B cell (primary cell): ENCODE results near the gene ESD. TPM values are rescaled to one million over a fixed set of nuclear protein-coding genes. Genes with fewer than 3 reads are reported as not detected.

Experiments used
- ATAC-seq: fragments of 200-7000 bp; cut with Tn5 transposase; one replicate; pipeline ENCODE4 v1.10.0; 2021; ENCODE audit warnings: low read depth, mild to moderate bottlenecking, moderate number of reproducible peaks, moderate library complexity
- CTCF ChIA-PET: fragments of 350-600 bp; sonication (Branson Sonifier 250); formaldehyde crosslinking; loops from one replicate; lab custom pipeline; 2021; ENCODE audit warnings: antibody characterized with exemption, inconsistent platforms; lab: Charles Lee
- POLR2A ChIA-PET: fragments of 350-600 bp; sonication (Branson Sonifier 250); formaldehyde crosslinking; loops from one replicate; lab custom pipeline; 2021; ENCODE audit warnings: antibody characterized with exemption; lab: Charles Lee
- DNase-seq: peaks from one replicate; pipeline ENCODE4 v3.0.0; 2013
- H2AFZ ChIP-seq: 2 replicates; pipeline ENCODE4 v1.6.1; 2012; ENCODE audit warnings: mild to moderate bottlenecking, low read depth, low read length; ENCODE audit not compliant: insufficient read depth, poor library complexity, severe bottlenecking
- H3K27ac ChIP-seq, 2 donors: 1 replicate in 1 of 2; 2 replicates in 1 of 2; pipeline ENCODE4 v1.5.1; 2012 to 2013; ENCODE audit warnings: low read length in 2 of 2, mild to moderate bottlenecking in 2 of 2, moderate library complexity in 1 of 2
- H3K27me3 ChIP-seq, 4 experiments: fragments of 200-600 bp in 1 of 4; sonication (generic) in 1 of 4; replicated peaks in 1 of 4; 1 replicate in 2 of 4; 2 replicates in 2 of 4; pipeline versions ENCODE4 v1.6.1 to v1.7.0; 2013 to 2016; ENCODE audit warnings: low read length in 3 of 4, mild to moderate bottlenecking in 2 of 4, mixed read lengths in 1 of 4, moderate library complexity in 1 of 4; ENCODE audit not compliant: insufficient read depth in 4 of 4, control insufficient read depth in 3 of 4; ENCODE audit errors: control extremely low read depth in 1 of 4
- H3K36me3 ChIP-seq, 2 experiments: replicated peaks in 1 of 2; 1 replicate in 1 of 2; 2 replicates in 1 of 2; pipeline versions ENCODE4 v1.6.1 to v1.7.1; 2013; ENCODE audit warnings: low read length in 1 of 2; ENCODE audit not compliant: insufficient read depth in 2 of 2, control insufficient read depth in 1 of 2; ENCODE audit errors: control extremely low read depth in 1 of 2, extremely low read depth in 1 of 2
- H3K4me1 ChIP-seq, 2 donors: fragments of 200-600 bp in 1 of 2; sonication (generic) in 1 of 2; 1 replicate in 1 of 2; 2 replicates in 1 of 2; pipeline versions ENCODE4 v1.5.1 to v1.6.1; 2013 to 2017; ENCODE audit warnings: low read length in 2 of 2; ENCODE audit not compliant: control insufficient read depth in 2 of 2, insufficient read depth in 2 of 2
- H3K4me2 ChIP-seq: replicated peaks from 2 replicates; pipeline ENCODE3; 2012; ENCODE audit warnings: mild to moderate bottlenecking, low read depth, low read length; ENCODE audit not compliant: poor library complexity, severe bottlenecking
- H3K4me3 ChIP-seq, 5 experiments: fragments of 200-600 bp in 1 of 5; sonication (generic) in 1 of 5; 1 replicate in 3 of 5; 2 replicates in 2 of 5; pipeline versions ENCODE4 v1.5.1 to v1.7.0; 2011 to 2016; ENCODE audit warnings: low read length in 4 of 5, mild to moderate bottlenecking in 4 of 5, low read depth in 2 of 5, control low read depth in 1 of 5, moderate library complexity in 1 of 5; ENCODE audit not compliant: insufficient read depth in 1 of 5; ENCODE audit errors: control extremely low read depth in 1 of 5, extremely low read depth in 1 of 5
- H3K79me2 ChIP-seq: fragments of 200-600 bp; sonication (generic); one replicate; pipeline ENCODE4 v1.6.0; 2016; ENCODE audit warnings: low read length; ENCODE audit not compliant: control insufficient read depth, insufficient read depth
- H3K9ac ChIP-seq: fragments of 200-600 bp; sonication (generic); 2 replicates; pipeline ENCODE4 v1.6.1; 2017; ENCODE audit warnings: mild to moderate bottlenecking, low read length, moderate library complexity
- H3K9me3 ChIP-seq, 3 donors: one replicate each; pipeline versions ENCODE4 v1.6.1 to v1.7.1; 2013; ENCODE audit warnings: low read length in 2 of 3; ENCODE audit not compliant: control insufficient read depth in 2 of 3, insufficient read depth in 1 of 3; ENCODE audit errors: control extremely low read depth in 1 of 3
- H4K20me1 ChIP-seq: 2 replicates; pipeline ENCODE4 v1.6.0; 2012; ENCODE audit warnings: mild to moderate bottlenecking, low read length; ENCODE audit not compliant: insufficient read depth, control insufficient read depth, poor library complexity, severe bottlenecking
- H3K27ac Mint-ChIP-seq: one replicate; pipeline ENCODE4 v1.8.0; 2021; ENCODE audit warnings: mixed read lengths
- H3K27me3 Mint-ChIP-seq: one replicate; pipeline ENCODE4 v1.8.0; 2021; ENCODE audit warnings: mixed read lengths
- H3K4me1 Mint-ChIP-seq: one replicate; pipeline ENCODE4 v1.8.0; 2021; ENCODE audit warnings: mixed read lengths
- H3K4me3 Mint-ChIP-seq: one replicate; pipeline ENCODE4 v1.8.0; 2021; ENCODE audit warnings: mixed read lengths
- H3K9me3 Mint-ChIP-seq: one replicate; pipeline ENCODE4 v1.8.0; 2022; ENCODE audit warnings: mixed read lengths; ENCODE audit not compliant: insufficient read depth
- CTCF ChIP-seq: fragments of 200-600 bp; IDR thresholded peaks from one replicate; pipeline ENCODE4 v1.8.0; 2022; ENCODE audit warnings: antibody characterized with exemption, mild to moderate bottlenecking
- EZH2 ChIP-seq: IDR thresholded peaks from 2 replicates; pipeline ENCODE4 v1.6.1; 2012; ENCODE audit warnings: borderline replicate concordance, low read depth, mild to moderate bottlenecking, moderate library complexity, low read length; ENCODE audit not compliant: insufficient read depth, poor library complexity, severe bottlenecking
- WGBS: methylation state at CpG from one replicate; pipeline ENCODE4 v1.1.5; 2013; ENCODE audit warnings: missing lambda C conversion rate; ENCODE audit not compliant: insufficient coverage; 5-methylcytosine and 5-hydroxymethylcytosine counted together
- intact Hi-C: fragments of 100-400 bp; cut with micrococcal nuclease; formaldehyde crosslinking; loops from one replicate; pipeline ENCODE4 v1.10.0; 2022
- polyA plus RNA-seq: library from polyadenylated mRNA; depleted of rRNA; stranded (reverse); fragments of >200 nt; gene quantifications from 2 replicates; pipeline ENCODE4 v1.2.3, GENCODE V29; 2012
- total RNA-seq, 2 donors: library from RNA; stranded (reverse); fragments of 120-200 nt in 1 of 2; gene quantifications; 1 replicate in 1 of 2; 2 replicates in 1 of 2; pipeline versions ENCODE4 v1.2.3 to v1.2.4, GENCODE V29; 2013 to 2022

ESD gene
- total and polyA plus RNA-seq, 2 donors (not counting 1 experiment from before 2014, with no cell fraction given), result 29.9 to 52.9 TPM

- CTCF ChIA-PET, result interaction anchor here (0.9 to 1.5 kb wide), 2 partner anchors 625 to 939 kb away, joined by 3 read pairs; no protein-coding TSS in a partner anchor
- no peak for DNase-seq
- H3K9me3 Mint-ChIP-seq, result no peaks in the 10 kb centered on the region
- no peaks in the 10 kb centered on the region for H3K36me3 ChIP-seq
- no peak overlapping the region for H2AFZ ChIP-seq
- H3K79me2 ChIP-seq, result no peaks in the 10 kb centered on the region
- H4K20me1 ChIP-seq, result no peaks in the 10 kb centered on the region
- no peaks in the 10 kb centered on the region for H3K9me3 ChIP-seq
- WGBS, result 96% methylated on average over 6 of the region's 6 CpGs
- no peaks in the 10 kb centered on the region for H3K4me1 Mint-ChIP-seq
- H3K4me3 Mint-ChIP-seq, result no peak overlapping the region
- intact Hi-C loops, result loop anchor here (5.0 kb wide), 1 partner anchor 763 kb away; no protein-coding TSS in a partner anchor
- no peaks in the 10 kb centered on the region for H3K27me3 ChIP-seq
- no peak overlapping the region for H3K4me2 ChIP-seq
- TF ChIP-seq CTCF (no peak), EZH2 (no peak)
- no peak for ATAC-seq
- H3K4me3 ChIP-seq, result no peak overlapping the region
- POLR2A ChIA-PET, result no interaction called here
- H3K27ac Mint-ChIP-seq, result no peak overlapping the region
- peaks cover 8% of the 10 kb centered on the region for H3K27me3 Mint-ChIP-seq
- no peaks in the 10 kb centered on the region for H3K4me1 ChIP-seq
- no peak overlapping the region for H3K27ac ChIP-seq
- no peak overlapping the region for H3K9ac ChIP-seq
Observed at GRCh38 chr13:46834657-46835056, 37.7 kb upstream of the ESD start.

DNA sequence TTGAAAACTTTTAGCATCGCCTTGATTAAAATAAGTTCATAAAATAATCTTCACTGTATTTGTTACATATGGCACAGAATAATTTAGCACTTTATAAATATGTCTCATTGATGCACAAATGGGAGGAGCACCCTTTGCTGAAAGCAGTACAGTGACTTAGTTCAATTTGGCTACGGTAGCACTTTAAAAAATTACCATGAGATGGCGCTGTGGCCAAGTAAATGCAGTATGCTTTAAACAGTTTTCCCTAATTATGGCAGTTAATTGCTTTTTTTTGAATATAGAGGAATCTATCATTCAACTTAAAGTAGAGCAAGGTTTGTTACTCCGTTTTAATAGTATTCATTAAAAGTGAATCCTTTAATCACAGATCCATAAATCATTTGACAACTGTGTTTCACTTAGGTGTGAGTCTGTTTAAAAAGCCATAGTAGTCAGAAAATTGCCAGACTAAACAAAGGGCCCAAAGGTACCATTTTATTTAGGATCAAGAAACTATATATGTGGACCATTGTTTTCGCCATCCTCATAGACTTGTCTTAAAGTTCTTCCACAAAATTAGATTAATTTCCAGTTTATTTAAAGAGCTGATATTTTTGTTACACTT, 34.7 kb upstream of the ESD start:
- WGBS, result no CpG with 5 or more reads among the region's 5 CpGs
- H3K4me1 ChIP-seq, result no peaks in the 10 kb centered on the region
- no peak overlapping the region for H3K27ac ChIP-seq
- no peak overlapping the region for H3K9ac ChIP-seq
- ChIA-PET POLR2A (no interaction called here), CTCF (interaction anchor here (0.6 to 3.8 kb wide), 13 partner anchors 13 to 1939 kb away, joined by 3 to 31 read pairs (median 3); no protein-coding TSS in a partner anchor)
- ATAC-seq (no peak), DNase-seq (peak; percentile 61)
- no peaks in the 10 kb centered on the region for H3K36me3 ChIP-seq
- Mint-ChIP-seq H3K4me1 (no peaks in the 10 kb centered on the region), H3K27ac (no peak overlapping the region), H3K4me3 (no peak overlapping the region), H3K27me3 (peaks cover 13% of the 10 kb centered on the region), H3K9me3 (no peaks in the 10 kb centered on the region)
- H2AFZ ChIP-seq, result no peak overlapping the region
- TF ChIP-seq CTCF (peak; percentile 93), EZH2 (no peak)
- no peak overlapping the region for H3K4me3 ChIP-seq
- H3K27me3 ChIP-seq, result no peaks in the 10 kb centered on the region
- no peak overlapping the region for H3K4me2 ChIP-seq
- intact Hi-C loops, result loop anchor here (5.0 kb wide), 1 partner anchor 766 kb away; no protein-coding TSS in a partner anchor
- no peaks in the 10 kb centered on the region for H3K9me3 ChIP-seq
- H4K20me1 ChIP-seq, result no peaks in the 10 kb centered on the region
- no peaks in the 10 kb centered on the region for H3K79me2 ChIP-seq
